Measurements from ENCODE around the gene SNCB. TPM values are rescaled to one million over a fixed set of nuclear protein-coding genes. Genes with fewer than 3 reads are reported as not detected.

Gene SNCB
- total RNA-seq, 1 donor from 2014 or later, result 0.24 TPM

DNA sequence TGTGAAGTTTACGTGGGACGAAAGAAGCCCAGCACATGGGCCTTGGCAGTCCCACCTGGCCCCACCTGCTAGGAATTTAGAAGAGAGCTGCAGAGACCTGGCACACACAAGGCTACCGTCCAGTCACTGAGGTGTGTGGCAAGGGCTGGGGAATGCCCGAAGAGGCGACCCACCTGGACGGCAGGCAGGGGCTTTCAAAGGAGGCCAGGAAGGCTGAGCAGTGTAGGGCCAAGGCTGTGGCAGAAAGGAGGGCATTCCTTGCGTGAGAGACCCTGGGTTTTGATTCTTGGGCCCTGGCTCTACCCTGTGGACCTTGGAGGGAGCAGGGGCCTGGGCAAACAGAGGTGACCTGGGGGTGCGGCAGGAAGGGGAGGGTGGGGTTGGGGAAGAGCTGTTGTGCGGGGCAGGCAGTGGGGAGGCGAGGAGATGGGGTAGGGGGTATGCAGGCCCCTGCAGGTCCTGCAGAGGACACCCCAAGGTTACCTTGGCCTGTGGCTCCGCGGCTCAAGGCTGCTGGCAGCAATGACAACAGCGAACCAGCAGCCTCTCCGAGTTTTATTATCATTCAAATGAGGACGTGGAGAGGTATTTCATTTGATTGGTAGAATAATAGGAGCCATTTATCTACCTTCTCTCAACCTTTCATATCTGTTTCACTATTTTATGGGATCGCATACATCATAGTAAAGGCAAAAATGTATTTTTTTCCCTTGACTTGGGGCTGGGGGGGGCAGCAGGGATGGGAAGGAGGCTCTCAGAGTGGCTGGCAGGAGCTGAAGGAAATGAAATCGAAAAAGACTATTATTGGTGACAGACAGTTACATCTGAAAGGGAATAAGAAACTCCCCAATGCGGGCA, 41.8 kb upstream of the SNCB start:
- H3K4me1 Mint-ChIP-seq (ENCODE audit: low read depth), result peaks cover 3% of the 10 kb centered on the region
- DNase-seq (ENCODE audit: low spot score, unreplicated experiment), result no peak
- TF ChIP-seq, protein P1, sequence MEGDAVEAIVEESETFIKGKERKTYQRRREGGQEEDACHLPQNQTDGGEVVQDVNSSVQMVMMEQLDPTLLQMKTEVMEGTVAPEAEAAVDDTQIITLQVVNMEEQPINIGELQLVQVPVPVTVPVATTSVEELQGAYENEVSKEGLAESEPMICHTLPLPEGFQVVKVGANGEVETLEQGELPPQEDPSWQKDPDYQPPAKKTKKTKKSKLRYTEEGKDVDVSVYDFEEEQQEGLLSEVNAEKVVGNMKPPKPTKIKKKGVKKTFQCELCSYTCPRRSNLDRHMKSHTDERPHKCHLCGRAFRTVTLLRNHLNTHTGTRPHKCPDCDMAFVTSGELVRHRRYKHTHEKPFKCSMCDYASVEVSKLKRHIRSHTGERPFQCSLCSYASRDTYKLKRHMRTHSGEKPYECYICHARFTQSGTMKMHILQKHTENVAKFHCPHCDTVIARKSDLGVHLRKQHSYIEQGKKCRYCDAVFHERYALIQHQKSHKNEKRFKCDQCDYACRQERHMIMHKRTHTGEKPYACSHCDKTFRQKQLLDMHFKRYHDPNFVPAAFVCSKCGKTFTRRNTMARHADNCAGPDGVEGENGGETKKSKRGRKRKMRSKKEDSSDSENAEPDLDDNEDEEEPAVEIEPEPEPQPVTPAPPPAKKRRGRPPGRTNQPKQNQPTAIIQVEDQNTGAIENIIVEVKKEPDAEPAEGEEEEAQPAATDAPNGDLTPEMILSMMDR (IDR thresholded peaks at IDR 0.05; ENCODE audit: unreplicated experiment), result no peak
- H3K27ac Mint-ChIP-seq, result no peak overlapping the region
- no peak overlapping the region for H3K4me3 Mint-ChIP-seq (ENCODE audit: low read depth)
- H3K27me3 Mint-ChIP-seq, result peaks cover 28% of the 10 kb centered on the region
- no peaks in the 10 kb centered on the region for H3K9me3 Mint-ChIP-seq (ENCODE audit: low read depth)
- H3K36me3 Mint-ChIP-seq (ENCODE audit: insufficient read depth), result no peaks in the 10 kb centered on the region

DNA sequence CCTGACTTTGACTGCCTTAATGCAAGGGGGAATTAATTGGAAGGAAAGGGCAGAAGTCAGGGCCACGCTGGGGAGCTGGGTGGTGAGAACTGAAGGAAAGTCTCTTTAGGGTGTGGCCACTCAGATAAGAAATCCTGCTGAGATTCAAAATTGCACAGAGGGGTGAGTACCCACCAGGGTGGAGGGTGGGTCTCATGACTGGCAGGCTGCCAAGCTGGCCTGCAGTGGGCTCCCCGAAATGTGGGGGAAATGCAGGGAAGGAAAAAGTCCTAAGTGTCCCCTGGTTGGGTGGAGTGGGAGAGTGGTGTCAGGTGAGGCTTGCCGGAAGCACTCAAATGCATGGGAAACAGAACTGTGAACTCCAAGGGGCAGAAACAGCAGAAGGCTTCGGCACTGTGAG, 41.1 kb upstream of the SNCB start:
- Mint-ChIP-seq H3K4me1 (ENCODE audit: low read depth) (peaks cover 3% of the 10 kb centered on the region), H3K27ac (no peak overlapping the region), H3K9me3 (ENCODE audit: low read depth) (no peaks in the 10 kb centered on the region), H3K27me3 (peaks cover 28% of the 10 kb centered on the region), H3K36me3 (ENCODE audit: insufficient read depth) (no peaks in the 10 kb centered on the region), H3K4me3 (ENCODE audit: low read depth) (no peak overlapping the region)
- DNase-seq (ENCODE audit: low spot score, unreplicated experiment), result no peak
- TF ChIP-seq, protein P1 (IDR thresholded peaks at IDR 0.05; ENCODE audit: unreplicated experiment), result no peak

DNA sequence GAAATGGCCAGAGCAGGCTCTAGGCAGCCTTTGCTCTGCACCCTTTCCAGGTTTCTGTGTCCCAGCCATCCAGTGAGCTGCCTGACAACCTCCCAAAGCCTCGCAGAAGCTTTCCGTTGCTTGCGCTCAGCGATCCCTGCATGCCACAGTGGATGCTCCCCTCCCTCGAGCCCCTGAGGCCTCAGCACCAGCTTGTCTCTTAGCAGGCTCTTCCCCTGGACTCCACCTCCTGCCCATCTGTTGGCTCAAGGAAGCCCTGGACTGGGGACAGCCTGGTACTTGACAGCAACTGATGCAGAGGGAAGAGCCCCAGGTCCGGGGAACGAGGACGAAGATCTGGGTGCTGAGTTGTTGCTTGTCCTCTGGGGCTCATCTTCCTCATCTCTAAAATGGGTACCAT, 40.1 kb upstream of the SNCB start:
- H3K4me1 Mint-ChIP-seq (ENCODE audit: low read depth), result peaks cover 3% of the 10 kb centered on the region
- H3K4me3 Mint-ChIP-seq (ENCODE audit: low read depth), result no peak overlapping the region
- TF ChIP-seq, protein P1 (IDR thresholded peaks at IDR 0.05; ENCODE audit: unreplicated experiment), result no peak
- H3K9me3 Mint-ChIP-seq (ENCODE audit: low read depth), result no peaks in the 10 kb centered on the region
- no peak overlapping the region for H3K27ac Mint-ChIP-seq
- H3K27me3 Mint-ChIP-seq, result peaks cover 29% of the 10 kb centered on the region
- H3K36me3 Mint-ChIP-seq (ENCODE audit: insufficient read depth), result no peaks in the 10 kb centered on the region
- no peak for DNase-seq (ENCODE audit: low spot score, unreplicated experiment)

GRCh38 chr5:176667637-176668036, 37.3 kb upstream of the SNCB start:
- Mint-ChIP-seq H3K36me3 (ENCODE audit: insufficient read depth) (no peaks in the 10 kb centered on the region), H3K9me3 (ENCODE audit: low read depth) (no peaks in the 10 kb centered on the region), H3K4me3 (ENCODE audit: low read depth) (no peak overlapping the region), H3K4me1 (ENCODE audit: low read depth) (peaks cover 3% of the 10 kb centered on the region), H3K27ac (no peak overlapping the region), H3K27me3 (peaks cover 36% of the 10 kb centered on the region)
- TF ChIP-seq, protein P1 (IDR thresholded peaks at IDR 0.05; ENCODE audit: unreplicated experiment), result no peak
- no peak for DNase-seq (ENCODE audit: low spot score, unreplicated experiment)

GRCh38 chr5:176665517-176665916, 35.2 kb upstream of the SNCB start:
- no peak overlapping the region for H3K4me3 Mint-ChIP-seq (ENCODE audit: low read depth)
- no peaks in the 10 kb centered on the region for H3K9me3 Mint-ChIP-seq (ENCODE audit: low read depth)
- H3K36me3 Mint-ChIP-seq (ENCODE audit: insufficient read depth), result no peaks in the 10 kb centered on the region
- H3K4me1 Mint-ChIP-seq (ENCODE audit: low read depth), result no peaks in the 10 kb centered on the region
- peaks cover 27% of the 10 kb centered on the region for H3K27me3 Mint-ChIP-seq
- TF ChIP-seq, protein P1 (IDR thresholded peaks at IDR 0.05; ENCODE audit: unreplicated experiment), result no peak
- no peak for DNase-seq (ENCODE audit: low spot score, unreplicated experiment)
- peak overlapping the region; percentile 67 for H3K27ac Mint-ChIP-seq

Measured in progenitor cell of endocrine pancreas (in vitro differentiated cells).